Stimulated activated CD8-positive, alpha-beta memory T cell treated with anti-CD3 and anti-CD28 coated beads, Interleukin-15, amount 100 ng/mL, for 1 hour (primary cell): Measurements from ENCODE around the gene LCNL1.
"Not testable (repeated sequence)": the region's sequence is repeated elsewhere in the genome, so short reads cannot be mapped to it uniquely, and the experiment has no call there.

Experiments
- DNase-seq: peaks from one replicate; pipeline ENCODE4 v3.0.0-alpha.2; 2020; ENCODE audit warnings: low read depth

LCNL1 gene

DNA sequence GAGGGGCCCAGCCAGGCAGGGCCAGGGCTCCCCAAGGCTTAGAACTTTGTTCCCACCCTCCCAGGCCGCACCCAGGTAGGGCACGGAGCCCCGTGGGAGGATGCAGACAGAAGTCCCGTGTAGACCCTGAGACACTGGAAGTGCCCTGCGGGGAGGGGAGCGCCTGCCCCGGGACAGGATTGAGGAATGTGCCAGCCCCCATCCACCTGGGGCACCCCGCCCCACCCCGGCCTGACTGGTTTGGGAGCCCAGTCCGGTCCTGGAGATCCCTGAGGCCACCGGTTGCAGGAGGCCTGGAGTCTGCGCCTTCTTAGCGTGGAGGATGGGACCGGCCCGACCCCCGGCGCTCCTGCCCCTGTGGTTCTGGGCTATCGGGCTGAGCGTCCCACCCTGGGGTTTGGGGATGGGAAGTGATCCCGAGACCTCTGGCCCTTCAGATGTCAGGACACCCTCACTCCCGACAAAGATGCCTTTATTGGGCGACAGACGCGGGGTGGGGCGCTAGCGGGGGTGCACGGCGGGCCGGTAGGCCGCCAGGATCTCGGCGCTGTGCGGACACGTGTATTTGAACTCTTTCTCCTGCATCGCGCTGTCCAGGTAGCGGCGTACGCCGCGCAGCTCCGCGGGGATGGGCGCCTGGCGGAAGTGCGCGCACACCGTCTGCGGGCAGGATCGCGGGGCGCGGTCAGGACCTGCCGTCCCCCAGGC, 11.5 kb downstream of the LCNL1 start:
- no peak for DNase-seq

DNA sequence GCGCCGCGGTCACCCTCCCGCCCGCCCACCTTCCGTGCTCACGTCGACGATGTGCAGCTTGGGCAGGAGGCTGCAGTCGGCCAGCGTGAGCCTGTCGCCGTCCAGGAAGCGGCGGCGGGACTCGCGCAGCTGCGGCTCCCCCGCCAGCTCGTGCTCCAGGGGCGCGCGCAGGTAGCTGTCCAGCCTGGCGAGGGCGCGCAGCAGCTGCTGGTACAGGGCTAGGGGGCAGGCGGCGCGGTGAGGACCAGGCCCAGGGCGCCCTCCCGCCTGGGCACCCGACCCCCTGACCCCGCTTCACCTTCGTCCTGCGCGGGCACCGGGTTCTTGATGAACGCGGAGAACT, 12.1 kb downstream of the LCNL1 start:
- DNase-seq: no peak

DNA sequence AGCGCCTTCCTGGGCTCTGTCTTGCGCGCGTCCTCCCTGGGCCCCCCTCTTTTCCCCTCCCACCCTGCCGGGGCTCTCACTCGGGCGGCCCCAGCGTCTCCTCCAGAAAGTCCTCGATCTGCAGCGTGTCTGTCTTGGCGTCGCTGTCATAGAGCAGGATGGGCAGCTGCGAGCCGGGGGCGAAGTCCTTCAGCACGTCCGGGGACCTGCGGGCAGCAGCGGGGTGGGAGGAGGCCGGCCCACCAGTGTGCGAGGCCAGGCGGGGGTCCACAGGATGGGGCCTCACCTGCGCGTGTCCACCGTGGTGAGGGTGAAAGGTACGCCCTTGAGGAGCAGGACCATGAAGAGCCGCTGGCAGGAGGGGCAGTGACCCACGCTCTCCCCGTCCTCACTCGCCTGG, 12.6 kb downstream of the LCNL1 start:
- DNase-seq: no peak

DNA sequence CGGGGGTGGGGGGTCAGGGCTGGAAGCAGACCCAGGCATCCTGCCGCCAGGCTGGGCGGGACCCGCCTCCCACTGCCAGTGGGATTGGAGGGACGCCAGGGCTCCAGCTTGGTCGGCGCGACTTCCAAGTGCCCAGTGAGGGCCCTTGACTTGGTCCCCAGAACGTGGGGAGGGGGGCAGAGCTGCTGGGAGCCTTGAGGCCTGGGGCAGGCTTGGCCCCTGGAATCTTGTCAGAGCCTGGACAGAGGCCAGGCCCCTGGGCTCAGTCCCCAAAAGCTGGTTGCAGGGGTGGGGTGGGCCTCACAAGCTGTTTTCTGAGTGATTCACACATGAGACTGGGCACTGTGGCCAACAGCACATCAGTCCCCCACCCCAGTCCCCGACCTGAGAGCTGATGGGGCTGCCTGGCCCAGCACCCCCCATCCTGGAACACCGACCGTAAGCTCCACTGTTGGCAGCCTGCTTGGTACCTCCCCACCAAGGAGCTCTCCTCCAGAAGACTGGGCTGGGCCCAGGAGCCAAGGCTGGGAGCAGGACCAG, 13.0 kb downstream of the LCNL1 start:
- no peak for DNase-seq

DNA sequence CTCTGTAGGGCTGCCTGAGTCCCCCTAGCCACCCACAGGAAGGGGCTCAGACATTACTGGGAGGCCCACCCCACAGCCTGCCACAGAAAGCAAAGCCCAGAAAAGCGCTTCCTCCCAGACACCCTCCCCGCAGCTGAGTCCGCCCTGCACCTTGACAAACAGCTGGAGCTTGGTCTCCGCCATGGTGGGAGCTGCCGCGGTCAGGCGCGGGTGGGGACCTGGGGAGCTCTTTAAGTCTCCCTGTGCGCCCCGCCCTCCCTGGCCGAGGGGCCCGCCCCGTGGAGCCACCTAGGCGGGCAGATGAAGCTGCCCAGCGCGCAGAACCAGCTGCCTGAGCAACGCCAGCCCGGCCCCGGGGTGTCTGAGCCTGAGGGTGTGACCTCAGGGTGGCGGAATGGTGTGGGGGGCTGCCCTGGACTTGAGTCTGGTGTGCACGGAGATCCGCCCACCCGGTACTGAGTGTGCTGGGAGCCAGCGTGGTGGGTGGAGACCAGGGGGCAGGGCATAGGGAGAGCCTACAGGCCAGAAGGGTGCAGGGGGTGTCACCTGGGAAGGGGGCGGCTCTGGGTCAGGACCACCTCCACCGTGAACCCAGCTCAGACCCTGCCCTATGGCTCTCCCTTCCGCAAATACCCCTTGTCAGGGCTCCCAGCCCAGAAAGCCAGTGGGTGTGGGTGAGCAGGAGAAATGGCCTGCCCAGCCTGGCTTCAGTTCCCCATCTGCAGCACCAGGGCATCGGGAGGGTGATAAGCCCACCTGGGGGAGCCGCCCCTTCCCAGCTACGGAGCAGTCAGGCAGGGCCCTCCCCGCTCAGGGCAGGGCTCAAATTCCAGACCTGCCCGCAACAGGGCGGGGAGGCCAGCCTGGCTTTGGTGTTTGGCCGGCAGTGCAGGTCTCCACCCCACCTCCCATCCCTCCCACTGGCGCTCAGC, 13.8 kb downstream of the LCNL1 start, which contains the start of gene CLIC3:
Gene CLIC3 (minus strand): TSS at position 208 of the 932 bp plus-strand sequence. CDS start 25 bp downstream, at position 183.
- DNase-seq: no peak

DNA sequence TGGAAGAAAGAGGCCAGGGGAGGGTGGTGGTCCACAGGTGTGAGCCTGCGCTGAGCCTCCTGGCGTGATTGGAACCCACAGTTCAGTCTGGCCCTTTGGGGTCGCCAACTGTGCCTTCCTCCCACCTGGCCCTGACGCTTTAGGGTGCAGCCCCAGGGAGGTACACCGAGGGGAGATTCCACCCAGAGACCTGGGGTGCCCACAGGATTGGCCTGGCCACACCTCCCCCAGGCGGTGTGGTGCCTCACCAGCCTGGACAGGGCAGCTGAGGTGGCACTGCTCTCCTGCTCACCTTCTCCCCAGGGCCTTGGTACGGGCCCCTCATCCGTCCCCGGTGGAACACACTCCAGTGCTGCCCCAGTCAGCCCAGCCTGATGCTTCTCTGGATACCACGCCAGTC, 14.6 kb downstream of the LCNL1 start:
- no peak for DNase-seq

DNA sequence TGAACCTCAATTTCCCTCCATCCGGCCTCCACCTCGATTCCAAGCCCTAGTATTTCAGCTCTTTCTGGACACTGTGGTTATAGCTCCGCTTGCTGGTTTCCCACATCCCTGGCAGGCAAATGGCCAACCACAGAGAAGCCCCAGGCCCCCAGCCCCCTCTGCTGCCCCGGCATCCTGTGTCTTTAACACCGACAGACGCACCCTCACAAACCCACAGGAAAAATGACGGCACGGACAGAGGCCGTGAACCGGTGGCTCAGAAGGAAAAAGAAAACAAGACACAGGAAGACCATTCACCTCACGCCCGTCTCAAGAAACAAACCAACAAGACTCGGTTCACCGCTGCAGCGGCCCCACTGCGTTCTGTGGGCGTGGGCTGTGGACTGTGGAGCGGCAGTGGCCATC, 15.0 kb downstream of the LCNL1 start:
- DNase-seq: no peak

DNA sequence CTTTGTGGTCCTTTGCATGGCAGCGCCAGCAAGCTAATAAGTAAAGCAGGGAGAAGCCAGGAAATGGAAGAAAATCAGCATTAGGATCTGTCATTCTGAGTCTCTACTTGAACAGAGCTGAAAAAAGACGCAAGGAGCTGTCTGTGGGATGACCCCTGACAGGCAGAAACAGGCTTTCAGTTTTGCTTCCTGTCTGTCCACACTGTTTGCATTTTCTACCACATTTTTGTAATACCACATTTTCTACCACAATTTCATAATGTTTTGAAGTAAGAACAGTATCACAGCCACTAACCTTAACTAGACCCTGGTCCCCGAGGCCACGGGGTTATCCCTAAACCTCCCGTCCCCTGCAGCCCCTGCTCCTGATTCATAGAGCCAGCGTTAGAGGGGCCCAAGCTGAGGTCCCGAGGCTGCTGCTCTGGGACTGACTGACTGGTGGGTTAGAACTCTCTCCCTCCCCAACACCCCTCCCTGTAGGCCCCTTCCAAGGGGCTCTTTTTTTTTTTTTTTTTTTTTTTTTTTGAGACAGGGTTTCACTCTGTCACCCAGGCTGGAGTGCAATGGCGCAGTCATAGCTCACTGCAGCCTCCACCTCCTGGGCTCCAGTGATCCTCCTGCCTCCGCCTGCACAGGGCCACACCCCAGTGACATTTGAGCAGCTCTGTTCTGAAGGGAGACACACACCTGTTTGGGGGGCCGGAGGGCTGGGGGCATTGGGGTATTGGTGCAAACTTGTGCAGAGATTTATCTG, 17.6 kb downstream of the LCNL1 start:
- no peak for DNase-seq

DNA sequence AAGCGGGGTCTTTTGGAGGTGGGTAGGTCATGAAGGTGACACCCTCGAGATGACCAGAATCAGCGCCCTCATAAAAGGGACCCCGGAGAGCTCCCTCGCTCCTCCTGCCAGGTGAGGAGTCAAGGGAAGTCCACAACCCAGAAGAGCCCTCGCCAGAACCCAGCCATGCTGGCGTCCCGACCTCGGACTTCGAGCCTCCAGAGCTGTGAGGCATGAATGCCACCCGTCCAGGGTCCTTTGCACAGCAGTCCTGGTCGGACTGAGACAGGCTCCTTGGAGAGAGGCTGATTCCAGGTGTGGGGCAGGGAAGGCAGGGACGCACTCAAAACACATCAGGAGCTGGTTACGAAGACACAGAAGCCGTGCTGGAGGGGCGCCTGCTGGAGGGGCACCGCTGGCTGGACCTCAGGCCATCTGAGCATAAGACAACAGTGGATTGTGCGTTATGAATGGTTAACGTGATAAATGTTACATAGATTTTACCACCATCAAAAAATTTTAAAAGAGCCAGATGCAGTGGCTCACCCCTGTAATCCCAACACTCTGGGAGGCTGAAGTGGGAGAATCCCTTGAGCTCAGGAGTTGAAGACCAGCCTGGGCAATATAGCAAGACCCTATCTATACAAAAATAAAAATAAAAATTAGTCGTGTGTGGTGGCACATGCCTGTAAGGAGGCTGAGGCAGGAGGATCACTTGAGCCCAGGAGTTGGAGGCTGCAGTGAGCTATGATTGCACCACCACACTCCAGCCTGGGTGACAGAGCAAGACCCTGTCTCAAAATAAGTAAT, 19.3 kb downstream of the LCNL1 start:
- no peak for DNase-seq

DNA sequence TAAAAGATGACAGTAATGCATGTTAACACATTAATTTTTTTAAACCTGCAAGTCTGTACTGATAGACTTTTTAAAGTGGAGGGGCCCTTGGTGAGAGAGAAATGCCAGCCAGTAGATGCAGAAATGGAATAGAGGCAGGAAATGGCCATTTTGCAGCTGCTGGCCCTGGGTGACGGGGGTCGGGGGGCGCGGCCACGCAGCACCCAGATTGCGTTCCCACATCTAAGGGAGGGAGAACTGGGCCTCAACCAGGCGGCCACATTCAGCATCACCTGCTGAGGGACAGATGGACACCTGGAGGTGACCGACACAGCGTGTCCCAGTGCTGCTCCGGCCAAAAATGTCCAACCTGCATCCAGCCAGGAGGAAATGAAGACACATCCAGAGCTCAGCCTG, 19.9 kb downstream of the LCNL1 start:
- no peak for DNase-seq

DNA sequence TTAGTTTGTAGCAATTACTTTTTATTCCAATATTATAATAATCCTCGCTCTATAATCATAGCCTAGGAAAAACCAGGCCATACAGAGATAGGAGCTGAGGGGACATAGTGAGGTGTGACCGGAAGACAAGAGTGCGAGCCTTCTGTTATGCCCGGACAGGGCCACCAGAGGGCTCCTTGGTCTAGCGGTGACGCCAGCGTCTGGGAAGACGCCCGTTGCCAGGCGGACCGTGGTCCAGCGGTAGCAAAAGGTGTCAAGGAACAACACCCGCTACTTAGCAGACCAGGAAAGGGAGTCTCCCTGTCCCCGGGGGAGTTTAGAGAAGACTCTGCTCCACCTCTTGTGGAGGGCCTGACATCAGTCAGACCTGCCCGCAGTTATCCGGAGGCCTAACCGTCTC, 21.5 kb downstream of the LCNL1 start:
- DNase-seq: not testable (repeated sequence)

DNA sequence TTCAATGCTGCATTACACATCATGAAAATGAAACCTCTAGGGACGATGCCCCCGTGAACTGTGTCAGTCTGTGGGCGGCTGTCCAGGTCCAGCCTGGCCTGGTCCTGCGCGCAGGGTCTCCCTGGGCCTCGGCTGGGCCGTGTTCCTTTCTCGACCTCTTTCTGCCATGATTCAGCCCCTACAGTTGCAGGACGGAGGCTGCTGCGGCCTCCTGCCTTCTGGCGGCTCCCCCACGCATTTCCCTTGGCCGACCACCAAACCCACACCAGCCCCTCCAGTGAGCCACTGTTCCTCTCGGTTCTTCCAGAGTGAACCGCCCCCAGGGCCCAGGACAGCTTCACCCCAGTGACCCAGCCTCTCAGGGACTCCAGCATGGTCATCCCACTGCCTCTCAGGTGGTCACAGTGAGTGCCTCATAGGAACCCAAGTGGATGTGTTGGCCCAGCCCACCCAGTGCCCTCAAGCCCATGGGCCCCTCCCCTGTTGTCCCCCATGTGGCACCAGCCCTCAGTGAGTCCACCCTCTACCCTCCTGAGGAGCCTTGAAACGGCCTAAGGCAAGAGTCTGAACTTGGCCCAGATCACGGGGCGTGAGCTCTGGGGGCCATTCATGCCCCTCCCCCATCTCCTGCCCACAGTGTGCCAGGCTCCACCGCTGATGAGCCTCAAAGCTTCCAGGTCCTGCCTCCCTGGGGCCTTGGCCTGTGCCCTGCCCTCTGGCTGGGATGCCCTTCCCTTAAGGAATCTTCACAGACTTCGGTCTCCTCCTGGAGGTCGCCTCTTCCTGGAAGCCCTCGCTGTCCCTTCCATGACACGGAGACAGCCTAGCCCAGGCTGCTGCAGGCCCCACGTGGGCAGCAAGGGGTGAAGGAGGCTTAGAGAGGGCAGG, 23.6 kb downstream of the LCNL1 start:
- no peak for DNase-seq

DNA sequence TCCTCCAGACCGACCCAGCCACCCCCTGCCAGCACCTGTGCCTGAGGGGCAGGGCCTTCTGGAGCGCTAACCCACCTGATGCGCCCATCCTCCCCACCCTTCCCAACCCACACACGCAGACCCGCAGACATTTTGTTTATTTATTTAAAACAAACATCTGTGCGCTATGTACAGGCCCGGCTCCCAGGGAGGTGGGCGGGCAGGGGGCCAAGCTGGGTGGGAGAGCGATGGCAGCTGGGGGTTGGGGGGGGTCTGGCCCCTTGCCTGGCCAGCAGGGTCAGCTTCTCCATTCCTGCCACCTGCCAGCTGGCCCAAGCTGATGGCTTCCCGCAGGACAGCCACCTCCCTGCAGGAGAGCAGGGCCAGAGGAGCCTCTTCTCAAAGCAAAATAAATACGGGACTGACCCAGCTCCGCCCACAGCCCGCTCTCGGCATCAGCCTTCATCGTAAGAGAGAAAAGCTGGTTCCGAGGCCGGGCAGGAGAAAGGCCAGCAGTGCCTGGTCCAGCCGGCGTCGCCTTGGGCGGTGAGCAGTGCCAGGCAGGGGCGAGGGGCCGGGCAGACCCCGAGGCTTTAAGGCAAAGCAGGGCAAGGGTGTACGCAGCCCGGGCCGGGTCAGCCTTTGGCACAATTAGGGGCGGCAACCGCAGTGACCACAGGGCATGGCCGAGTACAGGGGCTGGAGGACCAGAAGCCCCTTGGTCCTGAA, 24.5 kb downstream of the LCNL1 start:
- DNase-seq: no peak

DNA sequence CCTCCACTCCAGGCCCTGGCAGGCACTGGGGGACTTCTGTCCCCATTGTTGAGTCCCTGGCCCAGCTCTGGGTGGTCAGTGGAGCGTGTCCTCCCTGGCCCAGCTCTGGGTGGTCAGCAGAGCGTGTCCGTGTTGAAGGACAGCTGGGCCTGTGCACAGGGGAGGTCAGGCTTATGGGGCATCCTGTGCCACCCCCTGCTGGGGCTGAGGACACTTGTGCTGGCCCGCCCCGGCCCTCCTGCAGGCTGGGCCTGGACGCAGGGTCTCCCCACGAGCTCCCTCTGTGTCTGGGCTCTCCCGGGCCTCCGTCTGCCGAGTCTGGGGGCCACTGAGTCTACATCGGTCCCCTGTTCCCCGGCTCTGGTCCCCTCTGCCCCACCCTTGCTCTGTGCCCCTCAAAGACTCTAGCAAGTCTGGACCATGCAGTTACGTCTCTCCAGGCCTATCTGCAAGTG, 25.1 kb downstream of the LCNL1 start:
- DNase-seq: no peak

DNA sequence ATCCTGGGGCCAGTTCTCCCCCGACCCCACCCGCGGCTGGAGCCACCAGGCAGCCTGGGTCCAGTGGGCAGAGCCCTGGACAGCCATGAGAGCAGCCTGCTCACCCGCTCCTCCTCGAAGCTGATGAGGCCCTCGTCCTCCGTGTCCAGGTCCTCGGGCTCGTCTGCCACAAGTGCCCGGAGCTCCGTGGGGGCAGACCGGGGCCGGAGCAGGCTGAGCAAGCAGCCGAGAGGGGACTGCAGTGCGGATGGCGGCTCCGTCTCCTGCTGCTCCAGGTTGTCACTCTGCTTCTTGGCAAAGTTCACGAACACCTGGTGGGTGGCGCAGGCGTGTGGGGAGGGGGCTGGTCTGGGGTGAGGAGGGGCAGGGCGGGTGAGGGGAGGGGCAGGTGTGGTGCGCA, 25.5 kb downstream of the LCNL1 start:
- no peak for DNase-seq

DNA sequence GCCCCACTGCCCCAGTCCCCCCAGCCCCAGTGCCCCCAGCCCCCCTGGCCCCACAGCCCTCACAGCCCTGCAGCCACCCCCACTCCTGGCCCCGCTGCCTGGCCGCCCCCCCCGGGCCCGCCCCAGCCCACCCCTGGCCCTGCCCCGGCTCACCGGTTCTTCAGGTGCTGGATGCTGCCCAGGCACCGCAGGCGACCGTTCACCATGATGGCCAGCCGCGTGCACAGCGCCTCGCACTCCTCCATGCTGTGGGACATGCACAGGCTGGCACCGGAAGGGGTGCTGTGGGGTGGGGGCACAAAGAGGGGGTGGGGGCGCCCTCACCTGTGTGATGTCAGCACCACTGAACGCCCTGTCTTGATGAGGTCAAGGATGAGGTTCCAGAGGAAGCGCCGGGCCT, 26.4 kb downstream of the LCNL1 start:
- no peak for DNase-seq

DNA sequence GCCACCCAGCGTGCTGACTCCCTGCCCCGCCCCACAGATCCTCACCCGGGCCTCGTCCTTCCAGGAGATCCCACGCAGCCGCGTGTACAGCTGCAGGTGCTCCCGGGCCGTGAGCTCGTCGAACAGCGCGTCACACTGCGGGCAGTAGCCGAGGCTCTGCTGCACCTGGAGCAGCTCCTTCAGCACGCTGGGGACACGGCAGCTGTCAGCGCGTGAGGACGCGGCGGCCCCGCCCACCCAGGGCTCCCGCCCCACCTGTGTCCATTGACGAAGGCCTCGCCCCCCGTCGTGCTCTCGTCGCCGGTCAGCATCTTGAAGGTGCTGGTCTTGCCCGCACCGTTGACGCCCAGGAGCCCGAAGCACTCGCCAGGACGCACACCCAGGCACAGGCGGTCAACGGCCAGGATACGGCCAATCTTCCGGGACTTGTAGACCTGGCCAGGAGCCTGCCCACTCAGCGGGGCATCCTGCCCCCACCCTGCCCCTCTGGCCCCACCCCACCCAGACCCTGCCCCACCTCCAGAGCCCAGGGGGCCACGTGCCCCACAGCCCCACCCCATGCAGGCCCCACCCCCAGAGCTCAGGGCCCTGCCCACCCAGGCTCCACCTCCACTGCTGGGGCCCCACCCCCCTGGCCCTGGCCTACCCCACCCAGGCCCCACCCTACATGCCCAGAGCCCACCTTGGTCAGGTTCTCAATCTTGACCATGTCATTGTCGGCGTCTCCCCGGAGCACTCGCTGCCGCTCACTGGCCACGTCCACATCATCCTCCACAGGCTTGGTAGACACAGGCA, 27.3 kb downstream of the LCNL1 start:
- DNase-seq: no peak

DNA sequence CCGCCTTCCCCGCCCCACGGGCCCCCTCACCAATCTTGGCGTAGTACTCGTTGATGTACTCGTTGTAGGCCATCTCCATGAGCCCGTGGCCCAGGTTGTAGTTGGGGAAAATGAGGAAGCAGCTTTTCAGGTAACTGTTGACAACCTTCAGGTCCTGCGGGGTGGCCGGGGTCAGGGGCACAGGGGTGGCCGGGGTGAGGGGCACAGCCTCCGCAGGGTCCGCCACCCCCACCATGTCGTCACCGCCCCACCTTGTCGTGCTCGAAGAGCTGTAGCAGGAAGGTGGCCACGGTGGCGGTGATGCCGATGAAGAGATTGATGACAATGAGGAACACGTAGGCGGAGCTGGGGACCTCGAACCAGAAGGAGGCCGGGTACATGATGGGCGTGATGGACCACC, 28.4 kb downstream of the LCNL1 start:
- DNase-seq: no peak
